Astrocyte (in vitro differentiated cells and primary cell): ENCODE measurements around the gene BOLL. TPM values are rescaled to one million over a fixed set of nuclear protein-coding genes. Genes with fewer than 3 reads are reported as not detected.

Experiments used
- DNase-seq: peaks from one replicate; pipeline ENCODE4 v3.0.0-alpha.2; 2010; ENCODE audit warnings: low read depth
- FAIRE-seq: peaks from 2 replicates; lab custom pipeline; 2011; peaks lifted over from hg19 to GRCh38; lab: Jason Lieb, UNC
- H2AFZ ChIP-seq: 2 replicates; pipeline ENCODE4 v1.6.0; 2012; ENCODE audit warnings: low read depth, low read length, inconsistent platforms
- H3K27ac ChIP-seq: 2 replicates; pipeline ENCODE4 v1.5.1; 2011; ENCODE audit warnings: low read depth, low read length, inconsistent platforms
- H3K27me3 ChIP-seq: 2 replicates; pipeline ENCODE4 v1.6.0; 2011; ENCODE audit warnings: low read length, inconsistent platforms; ENCODE audit not compliant: insufficient read depth
- H3K36me3 ChIP-seq: 2 replicates; pipeline ENCODE4 v1.5.1; 2011; ENCODE audit warnings: low read length, inconsistent platforms; ENCODE audit not compliant: insufficient read depth
- H3K4me1 ChIP-seq: 2 replicates; pipeline ENCODE4 v1.5.1; 2011; ENCODE audit warnings: low read length, inconsistent platforms; ENCODE audit not compliant: insufficient read depth
- H3K4me2 ChIP-seq: 2 replicates; pipeline ENCODE4 v1.6.0; 2012; ENCODE audit warnings: low read length, inconsistent platforms
- H3K4me3 ChIP-seq: 2 replicates; pipeline ENCODE4 v1.5.1; 2011; ENCODE audit warnings: low read depth, mild to moderate bottlenecking, low read length, inconsistent platforms; ENCODE audit not compliant: insufficient read depth
- H3K79me2 ChIP-seq: 2 replicates; pipeline ENCODE4 v1.6.0; 2012; ENCODE audit warnings: mild to moderate bottlenecking, low read length, inconsistent platforms; ENCODE audit not compliant: insufficient read depth
- H3K9ac ChIP-seq: 2 replicates; pipeline ENCODE4 v1.6.0; 2012; ENCODE audit warnings: mild to moderate bottlenecking, low read length, inconsistent platforms
- H3K9me3 ChIP-seq: 2 replicates; pipeline ENCODE4 v1.5.1; 2012; ENCODE audit warnings: low read depth, mild to moderate bottlenecking, low read length, inconsistent platforms; ENCODE audit not compliant: insufficient read depth
- H4K20me1 ChIP-seq: 2 replicates; pipeline ENCODE4 v1.6.0; 2012; ENCODE audit warnings: low read length, inconsistent platforms; ENCODE audit not compliant: insufficient read depth
- H3K27ac Mint-ChIP-seq: one replicate; pipeline ENCODE4 v1.8.0; 2021; ENCODE audit warnings: mild to moderate bottlenecking, mixed read lengths; ENCODE audit not compliant: unreplicated experiment
- H3K27me3 Mint-ChIP-seq: one replicate; pipeline ENCODE4 v1.8.0; 2021; ENCODE audit warnings: low read depth, mixed read lengths; ENCODE audit not compliant: unreplicated experiment
- H3K36me3 Mint-ChIP-seq: one replicate; pipeline ENCODE4 v1.8.0; 2021; ENCODE audit warnings: low read depth, mixed read lengths; ENCODE audit not compliant: unreplicated experiment
- H3K4me1 Mint-ChIP-seq: one replicate; pipeline ENCODE4 v1.8.0; 2021; ENCODE audit warnings: low read depth, mixed read lengths; ENCODE audit not compliant: unreplicated experiment
- H3K4me3 Mint-ChIP-seq: one replicate; pipeline ENCODE4 v1.8.0; 2021; ENCODE audit warnings: mild to moderate bottlenecking, moderate library complexity, mixed read lengths; ENCODE audit not compliant: unreplicated experiment
- H3K9me3 Mint-ChIP-seq: one replicate; pipeline ENCODE4 v1.8.0; 2021; ENCODE audit warnings: mild to moderate bottlenecking, mixed read lengths; ENCODE audit not compliant: unreplicated experiment
- CTCF ChIP-seq: IDR thresholded peaks from 2 replicates; pipeline ENCODE4 v1.5.1; 2011; ENCODE audit warnings: low read depth, mild to moderate bottlenecking, inconsistent platforms, low read length, moderate library complexity; ENCODE audit not compliant: insufficient read depth
- EZH2 ChIP-seq: IDR thresholded peaks from 2 replicates; pipeline ENCODE4 v1.6.1; 2012; ENCODE audit warnings: mild to moderate bottlenecking, low read length, inconsistent platforms; ENCODE audit not compliant: insufficient read depth
- total RNA-seq: library from RNA; stranded (reverse); gene quantifications from 2 replicates; pipeline ENCODE4 v1.2.1, GENCODE V29; 2021

Gene BOLL
- total RNA-seq, 1 donor from 2014 or later, result not detected

DNA sequence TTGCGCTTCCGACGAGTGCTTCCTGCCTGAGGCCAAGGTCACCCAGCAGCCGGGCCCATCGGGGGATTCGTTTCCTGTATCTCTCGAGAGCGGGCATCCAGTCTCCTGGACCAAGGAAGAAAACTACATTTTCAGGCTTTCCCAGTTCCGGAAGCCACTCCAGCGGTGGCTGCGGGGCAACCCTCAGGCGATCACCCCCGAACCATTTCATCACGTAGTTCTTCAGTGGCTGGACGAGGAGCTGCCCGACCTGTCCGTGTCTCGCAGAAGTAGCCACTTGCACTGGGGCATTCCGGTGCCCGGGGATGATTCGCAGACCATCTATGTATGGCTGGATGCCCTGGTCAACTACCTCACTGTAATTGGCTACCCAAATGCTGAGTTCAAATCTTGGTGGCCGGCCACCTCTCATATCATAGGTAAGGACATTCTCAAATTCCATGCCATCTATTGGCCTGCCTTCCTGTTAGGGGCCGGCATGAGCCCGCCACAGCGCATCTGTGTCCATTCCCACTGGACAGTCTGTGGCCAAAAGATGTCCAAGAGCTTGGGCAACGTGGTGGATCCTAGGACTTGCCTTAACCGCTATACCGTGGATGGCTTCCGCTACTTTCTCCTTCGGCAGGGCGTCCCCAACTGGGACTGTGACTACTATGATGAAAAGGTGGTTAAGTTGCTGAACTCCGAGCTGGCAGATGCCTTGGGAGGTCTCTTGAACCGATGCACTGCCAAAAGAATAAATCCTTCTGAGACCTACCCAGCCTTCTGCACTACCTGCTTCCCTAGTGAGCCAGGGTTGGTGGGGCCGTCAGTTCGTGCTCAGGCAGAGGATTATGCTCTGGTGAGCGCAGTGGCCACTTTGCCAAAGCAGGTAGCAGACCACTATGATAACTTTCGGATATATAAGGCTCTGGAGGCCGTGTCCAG, 78.9 kb downstream of the BOLL start:
- no peak for FAIRE-seq
- Mint-ChIP-seq H3K27me3 (no peaks in the 10 kb centered on the region), H3K9me3 (no peaks in the 10 kb centered on the region), H3K4me3 (peak overlapping the region; percentile 94), H3K36me3 (peaks cover 1% of the 10 kb centered on the region), H3K4me1 (peaks cover 18% of the 10 kb centered on the region), H3K27ac (peak overlapping the region; percentile 55)
- Histone ChIP-seq H3K9ac (peak overlapping the region; percentile 83), H3K4me2 (peak overlapping the region; percentile 94), H3K27ac (peak overlapping the region; percentile 42), H4K20me1 (peaks cover 27% of the 10 kb centered on the region), H3K27me3 (no peaks in the 10 kb centered on the region), H3K4me3 (peak overlapping the region; percentile 88), H3K4me1 (peaks cover 22% of the 10 kb centered on the region), H3K9me3 (no peaks in the 10 kb centered on the region), H2AFZ (peak overlapping the region; percentile 96), H3K79me2 (peaks cover 50% of the 10 kb centered on the region), H3K36me3 (no peaks in the 10 kb centered on the region)
- no peak for DNase-seq
- TF ChIP-seq EZH2 (no peak), CTCF (no peak)

GRCh38 chr2:197705121-197705911, 79.8 kb downstream of the BOLL start, which contains the start of gene MARS2:
MARS2 (plus strand) TSS chr2:197705369; CDS start chr2:197705406, 37 bp downstream.
- peaks cover 22% of the 10 kb centered on the region for H3K4me1 ChIP-seq
- Mint-ChIP-seq H3K27me3 (no peaks in the 10 kb centered on the region), H3K4me3 (peak within 1 kb of the TSS; percentile 94), H3K9me3 (no peaks in the 10 kb centered on the region), H3K36me3 (peaks cover 1% of the 10 kb centered on the region), H3K4me1 (peaks cover 18% of the 10 kb centered on the region), H3K27ac (peak within 1 kb of the TSS; percentile 67)
- H3K9ac ChIP-seq, result peak within 1 kb of the TSS; percentile 83
- peaks cover 48% of the 10 kb centered on the region for H3K79me2 ChIP-seq
- DNase-seq (peak; percentile 72), FAIRE-seq (no peak)
- peak within 1 kb of the TSS; percentile 88 for H3K4me3 ChIP-seq
- TF ChIP-seq CTCF (no peak), EZH2 (no peak)
- peak within 1 kb of the TSS; percentile 42 for H3K27ac ChIP-seq
- peak within 1 kb of the TSS; percentile 94 for H3K4me2 ChIP-seq
- no peaks in the 10 kb centered on the region for H3K9me3 ChIP-seq
- no peaks in the 10 kb centered on the region for H3K36me3 ChIP-seq
- H2AFZ ChIP-seq, result peak within 1 kb of the TSS; percentile 96
- H3K27me3 ChIP-seq, result no peaks in the 10 kb centered on the region
- peaks cover 27% of the 10 kb centered on the region for H4K20me1 ChIP-seq
